Pons (tissue), 1 donor: ENCODE results near the gene TGM6.

Experiments used
- DNase-seq: peaks from one replicate; pipeline ENCODE4 v3.0.0-alpha.2; 2016; ENCODE audit warnings: low spot score

TGM6 gene

DNA sequence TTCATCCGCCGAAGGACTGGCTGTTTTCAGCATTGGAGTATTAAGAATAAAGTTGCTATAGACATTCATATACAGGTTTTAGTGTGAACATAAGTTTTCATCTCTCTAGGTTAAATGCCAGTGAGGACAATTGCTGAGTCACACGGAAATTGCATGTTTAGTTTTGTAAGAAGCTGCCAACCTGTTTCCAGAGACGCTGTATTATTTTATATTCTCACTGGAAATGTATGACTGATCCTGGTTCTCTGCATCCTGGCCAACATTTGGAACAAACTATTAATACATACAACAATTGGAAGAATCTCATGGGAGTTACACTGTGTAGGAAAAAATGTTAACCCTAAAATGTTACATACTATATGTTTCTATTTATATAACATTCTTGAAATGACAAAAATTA lies 16.7 kb upstream of the TGM6 start:
- DNase-seq: no peak

DNA sequence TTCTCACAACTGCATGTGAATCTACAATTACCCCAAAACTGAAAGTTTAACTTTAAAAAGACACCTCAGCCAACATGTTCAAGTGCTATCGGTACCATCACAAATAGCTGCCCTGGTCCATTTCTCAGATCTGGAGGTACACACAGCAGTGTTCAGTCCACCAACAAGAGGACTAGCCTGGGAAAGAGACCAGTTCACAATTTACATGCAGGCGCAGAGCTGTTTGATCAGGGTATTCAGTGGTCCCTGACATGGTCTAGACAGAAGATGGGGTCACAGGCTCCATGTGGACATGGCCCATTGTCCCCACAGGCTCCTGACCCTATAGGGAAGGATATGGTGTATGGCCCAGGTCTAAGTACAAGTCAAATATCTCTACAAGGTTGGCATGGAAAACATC lies 15.6 kb upstream of the TGM6 start:
- no peak for DNase-seq

GRCh38 chr20:2365666-2366065 lies 15.0 kb upstream of the TGM6 start:
- DNase-seq: no peak

DNA sequence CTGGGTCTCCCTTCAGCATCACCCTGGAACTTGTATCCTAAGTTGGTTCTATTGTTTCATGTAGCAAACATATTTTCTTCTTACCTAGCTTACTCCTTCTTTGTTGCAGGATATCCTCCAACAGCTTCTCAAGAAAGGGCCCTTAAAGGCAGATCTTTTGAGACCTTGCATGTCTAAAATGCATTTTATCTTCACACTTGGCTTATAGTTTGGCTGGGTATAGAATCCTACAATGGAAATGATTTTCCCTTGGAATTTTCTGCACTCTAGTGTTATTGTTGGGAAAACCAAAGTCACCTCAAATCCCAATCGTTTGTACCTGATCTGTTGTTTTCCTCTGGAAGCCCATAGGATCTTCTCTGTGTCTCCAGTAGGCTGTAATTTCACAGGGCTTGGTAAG lies 12.1 kb upstream of the TGM6 start:
- DNase-seq: no peak

DNA sequence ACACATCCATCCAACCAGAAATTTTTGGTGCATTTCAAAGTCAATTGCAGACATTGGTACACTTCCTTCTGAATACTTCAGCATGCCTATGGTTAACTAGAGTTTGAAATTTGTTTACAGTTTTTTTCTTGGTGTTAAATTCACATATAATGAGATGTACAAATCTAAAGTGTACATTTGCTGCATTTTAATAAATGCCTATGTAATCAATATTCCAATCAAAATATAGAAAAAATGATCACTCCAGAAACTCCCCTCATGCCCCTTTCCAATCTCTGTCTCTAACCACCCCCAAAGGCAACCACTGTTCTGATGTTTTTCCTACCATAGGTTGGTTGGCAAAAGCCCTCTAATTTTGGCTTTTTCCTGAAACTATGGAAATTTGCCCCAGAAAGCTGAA lies 7.6 kb upstream of the TGM6 start:
- no peak for DNase-seq

GRCh38 chr20:2374346-2375125 lies 6.2 kb upstream of the TGM6 start:
- DNase-seq: no peak

GRCh38 chr20:2378893-2379292 lies 1.8 kb upstream of the TGM6 start:
- DNase-seq: no peak

DNA sequence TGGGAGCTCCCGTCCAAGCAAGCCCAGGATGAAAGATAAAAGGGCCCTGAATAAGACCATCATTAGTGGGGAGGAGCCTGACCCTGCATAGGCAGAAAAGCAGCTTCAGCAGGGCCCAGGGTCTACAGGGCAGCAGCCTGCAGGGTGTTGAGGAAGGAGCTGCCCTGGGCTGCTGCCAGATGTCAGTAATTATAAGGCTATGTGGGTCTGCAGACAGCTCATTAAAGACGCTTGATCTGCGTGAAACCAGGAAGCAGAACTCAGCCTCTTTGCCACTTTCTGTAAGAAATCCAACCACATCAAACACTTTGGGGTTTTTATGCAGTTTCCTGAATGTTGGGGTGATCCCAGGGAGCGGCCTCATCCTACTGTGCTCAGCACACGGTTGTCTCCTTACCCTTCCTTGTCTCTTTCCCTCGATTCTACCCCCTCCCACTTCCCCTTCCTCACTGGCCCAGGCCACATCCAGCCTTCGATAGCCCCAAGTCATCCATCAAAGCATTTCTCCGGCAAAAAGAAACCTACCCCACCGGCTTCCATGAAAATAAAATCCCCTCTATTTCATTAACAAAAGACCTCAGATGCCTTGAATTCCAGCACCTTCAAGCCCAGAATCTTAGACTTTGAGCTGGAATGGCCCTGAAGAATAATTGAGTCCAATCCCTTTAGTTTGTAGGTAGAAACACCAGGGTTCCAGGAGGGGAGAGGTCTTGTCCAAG lies 1.0 kb upstream of the TGM6 start:
- DNase-seq: no peak

GRCh38 chr20:2381303-2381702 lies 602 bp downstream of the TGM6 start:
- no peak for DNase-seq

DNA sequence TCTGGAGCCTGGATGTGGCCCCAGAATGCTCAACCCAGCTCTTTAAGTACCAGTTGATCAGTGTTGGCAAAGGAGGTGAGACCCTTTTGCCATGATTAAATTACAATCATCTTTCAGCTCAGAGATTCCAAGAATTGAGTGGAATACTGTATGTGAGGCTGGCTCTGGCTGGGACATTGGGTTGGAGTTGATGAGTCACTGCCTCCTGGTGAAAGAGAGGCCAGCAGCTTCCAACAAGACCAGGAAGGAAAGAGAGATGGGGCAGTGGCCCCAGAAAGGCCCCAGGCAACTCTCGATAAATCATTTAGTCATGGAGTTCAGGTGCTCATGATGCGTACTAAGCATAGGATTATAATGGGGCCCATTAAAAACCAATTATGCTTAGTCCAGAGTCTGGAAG lies 2.1 kb downstream of the TGM6 start:
- DNase-seq: no peak

DNA sequence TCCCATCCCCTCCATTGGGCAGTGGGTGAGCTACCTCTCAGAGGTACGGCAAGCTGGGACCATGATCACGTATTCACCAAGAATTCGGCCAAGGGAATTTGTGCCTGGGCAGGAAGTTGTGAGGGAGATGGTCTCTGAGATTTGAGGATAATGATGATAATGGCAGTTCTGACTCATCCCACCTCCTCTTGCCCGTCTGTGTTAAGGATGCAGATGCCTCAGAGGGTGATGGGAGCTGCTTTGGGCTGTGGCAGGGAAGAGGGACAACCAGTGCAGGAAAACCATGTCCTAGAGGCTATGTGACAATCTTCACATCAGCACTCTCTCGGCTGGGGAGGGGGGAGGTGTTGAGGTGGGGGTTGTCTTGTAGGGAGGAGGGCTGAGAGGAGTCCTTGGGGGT lies 4.3 kb downstream of the TGM6 start:
- no peak for DNase-seq

DNA sequence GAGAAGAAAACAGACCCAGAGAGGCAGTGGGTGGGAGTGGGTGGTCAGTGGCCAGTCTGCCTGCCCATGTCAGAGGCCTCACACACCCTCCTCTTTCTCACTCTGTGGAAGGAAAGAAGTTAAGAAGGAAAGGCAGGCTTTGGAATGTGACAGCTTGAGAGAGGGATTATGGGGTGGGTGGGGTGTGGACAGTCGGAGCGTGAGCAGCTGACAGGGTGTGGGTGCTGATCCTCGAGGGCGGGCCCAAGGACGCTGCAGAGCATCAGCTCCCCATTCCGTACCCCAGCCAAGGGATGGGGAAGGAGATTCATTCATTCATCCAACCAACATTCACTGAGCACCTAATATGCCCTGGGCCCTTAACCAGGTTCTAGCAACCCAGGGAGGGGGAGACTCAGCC lies 4.8 kb downstream of the TGM6 start:
- DNase-seq: no peak

GRCh38 chr20:2386516-2387179 lies 5.9 kb downstream of the TGM6 start:
- no peak for DNase-seq

GRCh38 chr20:2387180-2387577 lies 6.5 kb downstream of the TGM6 start:
- DNase-seq: no peak

DNA sequence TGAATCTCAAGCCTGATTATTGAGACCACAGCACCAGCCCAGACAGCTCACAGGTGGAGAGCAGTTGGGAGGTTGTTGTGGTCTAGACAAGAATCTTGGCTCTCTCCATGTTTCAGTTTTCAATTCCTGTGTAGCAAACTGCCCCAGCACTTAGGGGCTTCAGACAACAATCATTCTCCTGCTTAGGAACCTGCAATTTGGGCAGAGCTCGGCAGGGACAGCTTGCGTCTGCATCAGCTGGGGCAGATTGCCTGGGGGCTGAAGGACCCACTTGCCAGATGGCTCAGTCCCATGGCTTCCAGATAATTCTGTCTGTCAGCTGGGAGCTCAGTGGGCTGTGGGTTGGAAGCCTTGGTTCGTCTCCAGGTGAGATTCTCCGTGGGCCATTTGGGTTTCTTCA lies 6.9 kb downstream of the TGM6 start:
- DNase-seq: no peak

DNA sequence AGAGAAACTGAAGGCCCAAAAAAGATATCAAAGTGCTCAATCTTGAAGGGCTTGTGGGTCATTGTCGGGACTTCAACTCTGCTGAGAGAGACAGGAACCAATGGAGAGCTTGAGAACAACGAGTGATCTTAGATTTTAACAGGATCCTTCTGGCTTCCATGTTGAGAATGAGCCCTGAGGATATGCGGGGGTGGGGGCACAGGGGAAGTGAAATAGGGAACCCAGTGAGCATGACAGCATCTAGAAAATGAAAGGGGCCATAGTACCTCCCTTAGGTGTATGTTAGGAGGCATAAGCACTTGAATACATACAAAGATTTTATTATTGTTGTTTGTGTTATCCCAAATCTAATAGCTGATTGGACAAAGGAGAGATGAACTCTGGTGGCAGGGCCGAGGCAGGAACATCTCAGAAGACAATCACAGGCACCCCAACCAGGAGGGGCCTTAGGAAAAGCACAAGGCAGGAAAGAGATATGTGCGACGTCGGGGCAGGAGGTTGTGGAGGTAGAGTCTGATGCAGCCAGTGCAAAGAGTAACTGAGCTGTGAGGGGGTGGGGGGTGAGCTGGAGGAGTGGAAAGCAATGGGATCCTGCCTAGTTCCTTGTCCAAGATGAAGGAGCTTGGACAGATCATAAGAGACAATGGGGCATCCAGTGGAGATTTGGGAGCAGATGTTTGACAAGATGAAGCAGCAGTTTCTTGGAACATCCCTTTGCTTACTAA lies 10.4 kb downstream of the TGM6 start:
- DNase-seq: peak; percentile 12

- no peak for DNase-seq
Measured at GRCh38 chr20:2394411-2395055, 13.8 kb downstream of the TGM6 start.

GRCh38 chr20:2395136-2395535 lies 14.4 kb downstream of the TGM6 start:
- DNase-seq: no peak

- no peak for DNase-seq
Measured at GRCh38 chr20:2396241-2396814, 15.6 kb downstream of the TGM6 start.

GRCh38 chr20:2397091-2397490 lies 16.4 kb downstream of the TGM6 start:
- DNase-seq: no peak

DNA sequence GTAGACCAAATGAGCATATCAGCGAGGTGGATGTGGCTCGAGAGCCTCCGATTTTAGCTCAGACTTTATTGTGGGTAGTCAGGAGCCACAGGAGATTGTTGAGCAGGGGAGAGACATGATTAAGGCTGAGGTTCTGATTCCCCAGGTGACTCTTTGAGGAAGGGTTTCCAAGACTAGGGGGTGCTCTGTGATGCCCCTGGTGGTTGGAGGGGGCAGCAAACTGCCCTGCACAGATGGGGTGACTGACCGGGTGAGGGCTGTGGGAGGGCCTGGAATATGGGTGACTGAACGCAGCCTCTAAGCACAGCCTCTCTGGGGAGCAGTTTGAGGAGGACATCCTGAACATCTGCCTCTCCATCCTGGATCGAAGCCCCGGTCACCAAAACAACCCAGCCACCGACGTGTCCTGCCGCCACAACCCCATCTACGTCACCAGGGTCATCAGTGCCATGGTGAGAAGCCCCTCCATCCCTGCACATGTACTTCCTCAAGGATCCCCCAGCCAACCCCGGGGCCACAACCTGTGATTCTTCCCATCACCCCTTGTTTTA lies 17.0 kb downstream of the TGM6 start:
- DNase-seq: no peak
